Vagina (tissue), 2 donors: ENCODE measurements around the gene CRACR2B.

Experiments
- CTCF ChIP-seq, 3 experiments: fragments of 450-650 bp in 2 of 3; fragments of 200-600 bp in 1 of 3; sonication (generic) in 1 of 3; IDR thresholded peaks; one replicate each; pipeline ENCODE4 v1.5.1; 2017 to 2019; ENCODE audit warnings: antibody characterized with exemption in 3 of 3, mild to moderate bottlenecking in 2 of 3, moderate library complexity in 2 of 3
- POLR2A ChIP-seq, 2 donors: fragments of 450-650 bp; IDR thresholded peaks; one replicate each; pipeline ENCODE4 v1.6.1; 2017; ENCODE audit warnings: antibody characterized with exemption in 2 of 2, mild to moderate bottlenecking in 2 of 2, moderate library complexity in 2 of 2
- POLR2AphosphoS5 ChIP-seq, 2 donors: sonication (generic); formaldehyde crosslinking; IDR thresholded peaks; one replicate each; pipeline ENCODE4 v1.9.0; 2017; ENCODE audit warnings: antibody characterized with exemption in 2 of 2, mild to moderate bottlenecking in 2 of 2, low read depth in 1 of 2; ENCODE audit not compliant: insufficient read depth in 1 of 2

DNA sequence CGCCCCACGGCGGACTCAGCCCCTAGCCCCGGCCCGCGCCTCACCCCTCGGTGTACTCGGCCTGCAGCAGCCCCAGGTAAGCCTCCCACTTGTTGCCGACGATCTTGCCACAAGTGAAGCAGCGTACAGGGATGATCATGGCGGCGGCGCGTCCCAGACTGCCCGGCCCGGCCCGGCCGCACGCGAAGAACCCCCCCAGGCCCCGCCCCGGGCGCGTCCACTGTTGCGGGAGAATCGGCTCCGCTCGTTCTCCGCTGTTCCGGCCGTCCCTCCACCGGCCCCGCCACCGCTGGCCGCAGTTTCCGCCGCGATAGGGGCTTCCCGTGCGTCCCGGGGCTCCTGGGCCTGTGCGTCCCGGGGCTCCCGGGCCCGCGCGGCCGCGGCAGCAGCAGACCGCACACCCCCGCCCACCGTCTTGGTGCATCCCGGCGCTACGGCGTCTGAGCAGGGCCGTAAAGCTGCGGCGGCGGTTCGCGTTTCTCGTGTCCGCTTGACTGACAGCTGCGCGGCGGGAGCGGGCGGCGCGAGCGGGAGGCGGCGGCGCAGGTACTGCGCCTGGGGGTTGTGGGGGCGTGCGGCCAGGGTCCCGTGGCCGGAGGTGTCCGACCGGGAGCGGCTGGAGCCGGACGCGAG lies 14.8 kb downstream of the CRACR2B start, which contains the start of the genes POLR2L and TSPAN4:
- peak in 1 of 3 experiments; percentile 25 for TF ChIP-seq CTCF (IDR thresholded peaks at IDR 0.05)
- peak in 1 of 2 donors; percentile 74 for TF ChIP-seq POLR2A (IDR thresholded peaks at IDR 0.05)
- TF ChIP-seq POLR2AphosphoS5 (IDR thresholded peaks at IDR 0.05; ENCODE audit: insufficient read depth in 1 of 2, low read depth in 1 of 2) = peak; percentile 54 to 79
